G401.6 (cell line): Measurements from ENCODE around the gene SGO2.
"Not testable (repeated sequence)": the region's sequence is repeated elsewhere in the genome, so short reads cannot be mapped to it uniquely, and the experiment has no call there.

Experiments
- FAIRE-seq: peaks from 2 replicates; lab custom pipeline; 2012; peaks lifted over from hg19 to GRCh38; lab: Jason Lieb, UNC

SGO2 gene

DNA sequence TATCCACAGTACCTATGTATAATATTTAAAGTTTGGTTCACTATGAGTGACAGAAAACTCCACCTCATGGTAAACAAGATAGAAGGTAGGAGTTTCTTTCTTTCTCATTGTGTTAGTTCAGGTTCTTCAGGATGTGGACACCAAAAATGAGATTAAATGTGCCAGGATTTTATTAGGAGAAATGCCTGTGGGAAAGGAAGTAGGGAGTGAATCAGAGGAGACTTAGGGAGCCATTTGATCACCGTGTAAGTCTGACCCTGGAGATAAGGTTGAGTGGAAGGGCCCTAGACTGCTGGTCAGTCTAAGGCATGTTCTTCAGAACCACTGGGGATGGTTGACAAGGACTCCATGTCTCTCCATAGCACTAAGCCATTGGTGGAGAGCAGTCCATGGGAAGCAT lies 67.9 kb downstream of the SGO2 start:
- FAIRE-seq, result no peak

DNA sequence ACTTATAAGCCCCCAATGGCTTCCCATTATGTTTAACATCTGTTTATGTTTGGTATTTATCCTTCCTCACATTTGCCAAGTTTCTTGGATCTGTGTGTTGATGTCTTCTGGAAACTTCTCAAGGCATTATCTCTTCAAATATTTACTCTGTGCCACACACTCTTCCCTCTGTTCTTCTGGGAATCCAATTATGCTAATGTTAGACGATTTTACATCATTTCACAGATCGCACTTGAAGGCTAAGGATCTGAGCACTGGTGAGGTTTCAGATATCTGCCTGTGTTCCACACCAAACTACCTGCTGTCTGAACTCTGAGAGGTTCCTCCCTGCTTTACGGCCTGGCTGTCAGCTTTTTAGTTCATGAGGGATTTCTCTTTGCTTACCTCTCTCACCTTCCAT lies 69.9 kb downstream of the SGO2 start:
- no peak for FAIRE-seq

DNA sequence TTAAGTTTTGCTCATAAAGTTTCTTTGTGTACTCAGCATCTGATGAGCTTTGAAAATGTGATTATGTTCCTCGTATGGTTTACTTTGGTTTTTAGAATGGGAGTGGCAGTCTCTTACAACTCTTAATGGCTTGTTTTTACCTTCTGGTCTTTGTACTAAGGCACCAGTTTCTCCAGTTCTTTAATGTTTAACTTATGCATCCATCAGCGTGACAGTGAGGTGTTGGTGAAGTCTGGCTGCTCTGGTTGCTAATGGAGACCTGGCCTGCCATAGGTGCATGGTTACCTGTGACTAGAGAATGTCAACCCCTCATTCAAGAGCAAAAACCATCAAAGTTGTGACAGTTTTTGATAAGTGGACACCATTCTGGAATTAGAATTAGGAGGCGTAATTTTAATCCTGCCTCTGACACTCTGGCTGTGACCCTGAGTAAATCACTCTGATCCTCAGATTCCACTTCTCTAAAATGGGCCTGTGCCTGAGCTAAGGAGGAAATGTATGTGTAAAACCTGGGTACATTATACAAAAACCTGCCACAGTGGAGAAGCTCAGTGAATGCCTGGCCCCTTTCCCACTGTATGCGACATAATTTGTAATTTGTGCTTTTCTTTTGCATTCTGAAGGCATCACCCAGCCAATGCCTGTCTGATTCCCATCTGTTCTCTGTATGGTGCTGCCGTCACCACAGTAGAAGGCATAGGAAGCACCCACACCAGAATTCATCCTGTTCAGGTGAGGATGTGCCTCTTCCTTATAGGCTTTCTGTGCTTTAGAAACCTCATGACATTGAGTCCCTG lies 71.0 kb downstream of the SGO2 start:
- FAIRE-seq, result no peak

DNA sequence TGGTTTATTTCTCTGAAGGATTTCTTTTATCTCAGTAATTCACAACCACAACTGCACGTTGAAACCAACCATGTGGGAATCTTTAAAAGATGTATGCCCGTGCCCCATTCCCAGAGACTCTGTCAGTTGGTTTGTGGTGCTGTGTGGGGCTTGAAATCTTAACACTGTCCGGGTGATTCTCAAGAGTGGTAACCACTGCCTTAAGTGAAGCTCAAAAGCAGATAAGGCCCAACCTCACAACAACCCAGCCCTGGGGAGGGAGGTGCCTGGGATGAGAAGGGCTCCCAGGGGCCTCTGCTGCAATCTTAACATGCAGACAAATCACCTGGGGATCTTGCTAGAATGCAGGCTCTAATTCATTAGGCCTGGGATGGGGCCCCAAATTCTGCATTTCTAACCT lies 73.2 kb downstream of the SGO2 start:
- FAIRE-seq, result no peak

DNA sequence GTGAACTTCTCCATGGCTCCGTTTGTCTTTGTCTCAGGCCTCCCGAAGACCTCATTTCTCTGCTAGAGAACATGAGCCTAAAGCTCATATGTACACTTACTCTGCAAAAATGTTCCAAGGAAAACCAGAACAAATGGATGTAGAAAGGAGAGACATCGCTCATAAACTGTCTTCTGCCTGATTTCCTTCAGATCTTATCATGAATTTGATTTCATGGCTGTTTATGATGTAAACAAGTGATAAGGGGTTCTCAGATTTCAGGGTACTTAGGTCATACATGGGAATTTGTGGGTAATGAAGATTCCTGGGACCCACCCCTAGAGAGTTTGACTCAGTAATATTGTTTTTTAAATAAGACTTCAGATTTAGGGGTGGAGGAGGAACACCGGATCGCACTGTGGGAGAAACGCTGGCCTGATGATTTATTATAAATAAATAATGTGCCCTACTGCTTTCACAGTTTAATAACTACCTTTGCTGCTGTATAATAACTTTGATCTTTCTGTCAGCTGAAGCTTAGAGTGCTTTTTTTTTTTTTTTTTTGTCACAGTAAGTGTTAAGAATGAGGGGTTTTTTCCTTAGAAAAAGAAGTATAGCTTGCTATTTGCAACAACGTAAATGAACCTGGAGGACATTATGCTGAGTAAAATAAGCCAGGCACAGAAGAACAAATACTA lies 74.7 kb downstream of the SGO2 start:
- FAIRE-seq, result no peak

DNA sequence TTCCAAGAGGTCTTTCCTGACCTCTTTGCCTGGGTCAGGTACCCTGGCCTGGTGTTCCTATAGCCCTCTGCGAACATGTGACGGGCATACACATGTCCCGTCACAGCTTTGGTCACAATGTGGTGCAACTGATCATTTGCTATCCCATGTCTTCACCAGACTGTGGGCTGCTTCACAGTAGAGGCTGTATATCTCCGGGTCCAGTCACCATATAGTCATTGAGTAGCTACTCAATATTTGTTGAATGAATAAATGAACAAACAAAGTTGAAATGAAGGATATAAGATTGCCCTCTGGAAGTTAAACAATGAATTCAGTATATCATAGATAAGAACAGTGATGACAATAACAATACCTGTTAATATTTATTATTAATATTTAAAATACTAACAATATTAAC lies 76.6 kb downstream of the SGO2 start:
- FAIRE-seq, result no peak

DNA sequence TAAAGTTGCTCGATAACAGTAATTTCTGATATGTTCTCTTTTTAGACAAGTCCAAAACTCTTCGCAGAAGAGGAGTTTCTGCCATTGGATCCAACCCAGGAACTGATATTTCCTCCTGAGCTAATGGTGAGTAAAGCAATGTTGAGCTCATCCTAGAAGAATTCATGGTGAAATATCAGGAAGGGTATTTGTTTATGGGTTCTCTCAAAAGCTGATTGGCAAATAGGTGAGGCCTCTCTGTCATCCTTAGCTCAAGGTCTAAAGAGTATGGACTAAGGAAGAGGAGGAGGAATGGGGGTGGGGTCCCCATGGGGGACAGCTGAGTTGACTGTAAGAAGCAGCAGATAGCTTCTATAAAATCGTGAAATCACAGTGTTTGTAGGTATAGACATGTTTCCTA lies 78.0 kb downstream of the SGO2 start:
- no peak for FAIRE-seq

DNA sequence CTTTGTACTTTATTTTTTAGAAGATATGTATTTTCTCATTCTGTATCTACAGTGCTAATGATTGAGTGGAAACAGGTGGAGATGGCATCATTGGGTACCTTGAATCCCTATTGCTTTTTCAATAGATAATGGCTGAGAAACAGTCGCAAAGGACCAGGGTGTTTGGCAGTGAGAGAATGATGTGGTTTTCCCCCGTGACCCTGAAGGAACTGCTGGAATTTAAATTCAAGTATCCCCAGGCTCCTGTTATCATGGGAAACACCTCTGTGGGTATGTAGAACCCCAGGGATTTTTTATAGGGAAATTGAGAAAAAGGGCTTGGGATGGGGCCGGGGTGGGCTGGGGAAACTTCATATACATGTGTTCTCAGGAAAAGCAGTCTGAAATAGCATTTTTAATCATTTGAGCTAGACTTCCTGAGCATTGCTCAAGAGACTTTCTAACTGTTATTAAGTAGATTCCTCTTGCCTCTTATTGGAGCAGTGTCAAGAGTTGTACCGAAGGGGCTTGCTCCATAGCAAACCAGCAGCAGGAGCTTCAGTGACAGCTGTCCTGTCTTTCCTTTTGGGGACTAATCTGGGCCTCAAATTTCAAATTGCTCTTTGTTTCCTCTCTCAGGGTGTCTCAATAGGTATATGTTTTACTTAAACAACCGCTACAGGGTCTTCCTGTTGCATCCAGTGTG lies 78.7 kb downstream of the SGO2 start:
- no peak for FAIRE-seq

DNA sequence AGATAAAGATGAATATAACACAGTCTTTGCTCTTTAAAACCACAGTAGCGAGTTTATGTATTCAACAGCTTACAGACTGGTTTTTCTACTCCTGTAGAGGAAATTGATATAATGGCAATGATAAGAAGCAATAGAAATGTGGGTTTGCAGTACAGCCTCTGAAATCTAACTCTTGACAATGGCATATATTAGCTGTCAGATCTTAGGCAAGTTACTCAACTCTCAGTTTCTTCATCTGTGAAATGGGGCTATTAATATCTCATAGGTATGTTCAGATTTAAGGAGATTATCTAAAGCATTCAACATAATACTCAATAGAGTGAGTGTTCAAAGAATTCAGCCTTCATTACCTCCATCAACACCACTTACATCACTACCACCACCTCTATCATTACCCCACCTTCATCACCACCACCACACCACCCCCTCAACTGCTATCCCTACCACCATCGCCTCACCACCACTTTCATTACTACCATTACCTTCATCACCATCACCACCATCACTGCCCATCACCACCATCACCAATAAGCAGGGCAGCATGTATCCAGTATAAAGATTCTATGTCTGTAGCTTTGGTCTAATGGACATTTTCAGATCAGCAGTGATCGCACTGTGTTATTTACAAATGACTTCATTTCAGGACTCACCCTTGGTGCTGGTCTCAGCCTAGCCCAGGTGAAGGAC lies 82.5 kb downstream of the SGO2 start:
- FAIRE-seq, result no peak

DNA sequence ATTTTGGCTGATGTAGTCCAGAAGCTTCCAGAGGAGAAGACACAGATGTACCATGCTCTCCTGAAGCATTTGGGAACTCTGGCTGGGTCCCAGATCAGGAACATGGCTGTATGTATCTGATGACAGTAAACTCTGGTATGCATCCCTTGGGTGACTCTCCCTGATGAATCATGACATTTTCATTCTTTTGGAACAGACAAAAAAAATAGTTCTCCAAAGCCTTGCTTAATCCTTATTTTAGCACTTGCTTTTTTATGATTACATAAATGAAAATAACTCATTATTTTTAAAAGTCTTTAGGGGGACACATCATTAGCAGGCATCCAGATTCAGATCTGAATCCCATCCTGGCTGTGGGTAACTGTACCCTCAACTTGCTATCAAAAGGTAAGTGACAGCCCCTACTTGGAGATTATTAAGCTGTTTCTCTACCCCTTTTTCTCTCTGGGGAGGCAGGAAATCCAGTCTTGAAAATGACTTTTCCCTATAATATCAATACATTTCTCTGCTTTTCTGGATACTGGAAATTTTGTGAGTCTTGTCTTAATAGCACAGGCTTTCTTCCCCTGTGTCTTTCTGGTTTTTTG lies 83.1 kb downstream of the SGO2 start:
- FAIRE-seq, result no peak

DNA sequence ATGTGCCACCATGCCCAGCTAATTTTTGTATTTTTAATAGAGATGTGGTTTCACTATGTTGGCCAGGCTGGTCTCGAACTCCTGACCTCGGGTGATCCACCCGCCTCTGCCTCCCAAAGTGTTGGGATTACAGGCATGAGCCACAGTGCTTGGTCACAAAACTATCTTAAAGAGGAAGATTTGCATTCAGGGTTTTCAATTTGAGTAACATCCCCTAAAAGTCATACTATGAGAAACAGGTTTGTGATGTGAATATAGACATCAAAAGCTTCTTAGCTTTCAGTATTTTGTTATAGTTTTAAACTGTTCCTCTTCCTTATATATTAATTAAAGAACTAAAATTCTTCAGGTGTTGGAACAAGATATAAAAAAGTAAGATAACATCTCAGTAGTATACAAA lies 84.2 kb downstream of the SGO2 start:
- not testable (repeated sequence) for FAIRE-seq

DNA sequence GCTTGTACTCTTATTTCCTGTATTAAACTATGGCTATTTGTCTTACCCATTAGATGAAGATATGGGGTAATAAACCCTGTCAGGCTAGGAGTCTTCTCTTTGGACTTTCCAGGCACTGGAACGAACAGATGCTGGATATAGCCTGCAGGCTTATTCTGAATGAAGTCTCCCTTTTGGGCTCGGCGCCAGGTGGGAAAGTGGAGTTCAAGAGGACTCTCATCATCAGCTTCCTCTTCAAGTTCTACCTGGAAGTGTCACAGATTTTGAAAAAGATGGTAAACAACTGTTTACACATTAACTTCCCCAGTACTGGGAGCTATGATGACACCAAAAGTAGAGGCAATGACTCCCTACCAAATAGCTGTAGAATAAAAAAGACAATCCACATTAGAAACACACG lies 87.7 kb downstream of the SGO2 start:
- no peak for FAIRE-seq

DNA sequence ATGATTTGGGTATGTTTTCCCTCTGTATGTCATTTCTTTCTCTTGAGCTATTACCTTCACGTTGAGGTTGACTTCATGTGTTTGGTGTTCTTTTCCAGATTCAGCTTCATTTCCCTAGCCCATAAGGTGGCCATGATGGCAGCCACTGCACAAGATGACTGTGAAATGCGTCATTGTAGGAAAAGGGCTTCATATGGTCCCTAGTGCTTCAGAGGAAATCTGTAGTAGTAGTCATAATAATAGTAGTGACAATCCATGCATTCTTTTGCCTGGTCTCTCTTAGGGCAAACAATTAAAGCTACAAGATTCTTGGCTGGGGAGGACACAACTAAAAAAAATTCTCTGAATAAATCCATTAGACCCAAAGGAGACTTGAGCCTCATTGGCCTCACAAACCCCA lies 88.2 kb downstream of the SGO2 start:
- no peak for FAIRE-seq

DNA sequence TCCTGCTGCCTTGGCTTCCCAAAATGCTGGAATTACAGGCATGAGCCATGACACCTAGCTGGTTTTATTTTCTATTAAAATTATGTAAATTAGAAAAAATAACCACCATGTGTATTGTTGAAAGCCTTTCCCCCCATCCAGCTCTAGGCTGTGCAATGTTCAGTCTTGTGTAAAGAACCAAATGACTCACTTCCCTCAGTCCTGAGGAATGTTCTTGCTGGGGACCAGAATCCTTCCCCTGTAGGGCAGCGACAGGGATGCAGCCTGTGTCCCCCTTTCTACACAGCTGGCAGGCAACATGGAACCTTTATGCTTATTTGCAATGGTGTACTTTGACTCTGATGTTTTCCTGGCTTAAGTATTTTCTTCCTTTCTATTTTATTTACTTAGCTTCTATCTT lies 89.2 kb downstream of the SGO2 start:
- no peak for FAIRE-seq

DNA sequence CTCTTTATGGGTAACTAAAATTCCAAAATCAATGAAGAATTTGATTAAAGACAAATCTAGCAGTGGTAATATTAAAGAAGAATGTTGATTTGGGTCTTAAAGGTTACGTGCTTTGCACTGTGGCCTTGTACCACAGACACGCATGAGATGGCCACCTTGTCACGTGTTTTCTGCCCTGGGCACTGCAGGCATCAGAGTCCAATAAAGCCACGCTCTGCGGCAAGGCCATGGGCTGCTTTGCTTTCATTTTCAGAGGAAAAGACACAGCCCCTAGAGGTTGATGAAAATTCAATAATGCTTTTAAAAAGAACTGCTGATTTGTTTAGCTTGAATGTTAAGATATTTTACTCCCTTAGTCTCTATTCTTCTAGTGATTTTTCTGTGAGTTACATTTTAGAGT lies 90.2 kb downstream of the SGO2 start:
- no peak for FAIRE-seq

DNA sequence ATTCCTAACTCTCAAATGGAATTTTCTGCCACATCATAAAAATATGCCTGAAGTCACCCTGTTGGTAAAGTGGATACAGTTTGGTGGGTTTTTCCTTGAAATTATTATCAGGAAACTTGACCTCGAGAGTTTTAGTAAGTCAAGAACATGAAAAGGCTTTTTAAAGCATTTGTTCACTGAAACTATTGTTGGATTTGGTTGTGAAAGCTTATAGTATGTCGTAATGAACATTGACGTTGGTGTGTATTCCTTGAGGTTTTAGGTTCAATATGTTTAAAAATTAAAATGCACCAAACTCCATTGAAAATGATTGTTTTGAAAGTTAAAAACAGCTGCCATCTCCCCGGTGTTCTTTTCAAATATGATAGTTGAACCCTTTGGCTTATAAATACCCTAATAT lies 90.6 kb downstream of the SGO2 start:
- FAIRE-seq, result no peak

DNA sequence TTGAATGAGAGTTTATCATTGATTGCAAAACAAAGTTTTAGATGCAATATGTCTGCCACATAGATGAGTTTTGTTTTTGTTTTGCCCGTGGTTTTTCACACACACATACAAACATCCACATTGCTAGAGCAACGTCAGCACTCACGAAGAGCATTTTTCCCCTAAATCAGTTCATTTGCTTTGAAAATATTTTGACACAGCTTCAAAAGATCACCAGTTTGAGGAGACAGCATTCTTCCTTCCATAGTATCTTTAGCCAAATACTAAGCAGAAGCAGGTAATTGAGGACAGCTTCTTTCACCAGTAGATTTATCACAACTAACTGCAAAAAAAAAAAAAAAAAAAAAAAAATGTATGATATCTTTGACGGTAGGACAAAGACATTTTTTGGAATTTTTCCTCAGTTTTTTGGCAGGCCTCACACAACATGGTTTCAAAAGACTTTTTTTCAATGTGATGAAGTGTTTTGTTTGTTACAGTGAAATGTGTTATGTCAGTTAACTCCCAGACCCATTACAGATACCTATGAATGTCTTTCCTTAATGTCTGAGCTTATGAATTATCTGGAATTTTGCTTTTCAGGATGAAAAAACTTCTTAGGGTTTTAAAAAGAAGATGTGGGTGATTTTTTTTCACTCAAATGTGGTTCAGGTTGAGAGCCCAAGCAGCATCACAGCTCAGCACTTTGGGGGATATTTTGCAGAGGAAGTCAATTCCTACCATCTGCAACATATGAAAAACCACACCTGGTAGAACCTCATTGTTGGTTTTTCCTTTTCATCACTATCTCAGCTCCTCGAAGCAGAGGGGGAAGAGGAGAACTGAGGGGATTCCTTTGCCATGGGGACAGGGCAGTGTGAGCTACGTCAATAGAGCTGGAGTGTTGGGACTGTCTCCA lies 91.4 kb downstream of the SGO2 start:
- FAIRE-seq, result no peak

DNA sequence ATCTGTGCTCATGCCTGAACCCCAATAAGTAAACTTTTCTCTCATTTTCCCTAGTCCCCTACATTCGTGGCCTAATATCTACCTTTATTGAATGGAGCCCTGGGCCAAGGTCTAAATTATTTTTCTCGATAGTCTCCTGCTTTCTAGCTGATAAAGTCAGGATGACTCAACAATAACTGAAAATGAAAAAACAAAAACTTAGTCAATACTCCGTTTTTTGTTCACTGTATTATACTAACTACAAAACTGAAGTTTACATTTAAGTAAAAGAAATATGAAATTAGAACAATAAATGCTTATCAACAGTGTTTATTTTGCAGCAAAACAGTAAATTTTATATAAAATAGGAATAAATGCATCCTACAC lies 92.0 kb downstream of the SGO2 start:
- FAIRE-seq, result no peak

DNA sequence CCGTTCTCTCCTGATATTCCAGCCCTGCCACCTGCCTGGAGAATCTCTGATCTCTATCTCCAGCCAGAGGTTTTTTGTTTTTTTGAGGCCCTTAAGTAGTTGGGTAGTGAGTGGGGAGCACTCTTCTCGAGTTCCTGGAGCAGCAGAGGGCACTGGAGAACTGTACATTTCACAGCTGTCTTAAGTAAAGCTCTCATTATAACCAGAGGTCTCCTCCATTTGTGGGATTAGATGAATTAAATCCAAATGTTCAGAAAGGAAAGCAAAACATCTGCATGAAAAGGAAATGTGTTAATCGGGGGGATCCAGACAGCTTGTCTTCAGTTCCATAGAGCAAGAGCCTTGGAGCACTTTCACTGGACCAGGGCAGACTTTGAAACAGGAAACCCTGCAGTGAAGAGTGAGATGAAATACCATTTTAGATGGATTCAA lies 92.6 kb downstream of the SGO2 start:
- no peak for FAIRE-seq

DNA sequence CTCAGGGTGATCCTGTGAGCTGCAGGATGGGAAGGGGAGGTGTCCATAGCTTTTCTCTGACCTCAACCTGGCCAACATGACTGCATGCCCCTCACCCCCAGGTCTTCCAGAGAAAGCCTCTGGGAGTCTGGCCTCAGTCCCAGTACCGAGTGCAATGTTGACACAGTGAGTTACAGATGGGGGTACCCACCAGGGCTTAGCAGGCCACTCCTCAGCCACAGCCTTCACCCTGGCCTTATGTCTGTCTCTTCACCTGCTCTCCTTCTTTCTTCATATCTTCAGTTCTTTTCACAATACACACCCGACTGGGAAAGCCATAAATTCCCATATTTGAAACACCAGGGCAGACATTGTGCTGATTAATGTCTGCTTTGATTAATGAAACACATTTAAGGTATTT lies 93.3 kb downstream of the SGO2 start:
- FAIRE-seq, result no peak

DNA sequence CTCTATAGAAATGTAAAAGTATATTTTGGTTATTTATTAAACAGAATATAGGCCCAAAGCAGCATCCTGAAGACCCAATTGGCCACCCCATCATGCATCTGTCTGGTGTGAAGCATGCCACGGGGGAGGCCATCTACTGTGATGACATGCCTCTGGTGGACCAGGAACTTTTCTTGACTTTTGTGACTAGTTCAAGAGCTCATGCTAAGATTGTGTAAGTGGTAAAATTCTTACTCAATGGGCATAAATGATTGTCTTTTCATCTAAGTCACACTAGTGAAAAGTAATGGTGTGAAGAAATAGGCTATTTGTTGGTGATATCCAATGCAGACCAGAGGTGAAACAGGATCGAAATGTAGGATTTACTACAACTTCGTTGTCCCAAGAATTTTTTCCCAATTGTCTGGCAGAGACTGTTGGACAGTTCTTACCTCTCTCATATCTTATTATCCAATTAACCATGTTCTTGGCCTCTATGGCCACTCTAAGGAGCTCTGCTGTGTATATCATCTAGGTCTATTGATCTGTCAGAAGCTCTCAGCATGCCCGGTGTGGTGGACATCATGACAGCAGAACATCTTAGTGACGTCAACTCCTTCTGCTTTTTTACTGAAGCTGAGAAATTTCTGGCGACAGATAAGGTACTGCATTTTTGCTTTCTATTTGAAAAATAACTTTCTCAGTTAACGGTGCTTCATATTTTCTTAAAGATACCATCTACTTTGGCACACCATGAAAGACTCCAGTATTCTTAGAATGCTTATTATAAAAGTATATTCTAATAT lies 94.8 kb downstream of the SGO2 start:
- no peak for FAIRE-seq
